GM23248 (cell line): Measurements from ENCODE around the gene GOPC.

Source experiments
- EZH2 ChIP-seq: fragments of 200-600 bp; sonication (generic); IDR thresholded peaks from 2 replicates; pipeline ENCODE4 v1.6.1; 2018; ENCODE audit warnings: antibody characterized with exemption, mild to moderate bottlenecking; ENCODE audit not compliant: insufficient read depth, poor library complexity, severe bottlenecking
- EZH2phosphoT487 ChIP-seq: fragments of 200-600 bp; sonication (generic); IDR thresholded peaks from 2 replicates; pipeline ENCODE4 v1.6.1; 2018; ENCODE audit warnings: antibody characterized with exemption, moderate library complexity, mild to moderate bottlenecking, low read depth; ENCODE audit not compliant: insufficient read depth

DNA sequence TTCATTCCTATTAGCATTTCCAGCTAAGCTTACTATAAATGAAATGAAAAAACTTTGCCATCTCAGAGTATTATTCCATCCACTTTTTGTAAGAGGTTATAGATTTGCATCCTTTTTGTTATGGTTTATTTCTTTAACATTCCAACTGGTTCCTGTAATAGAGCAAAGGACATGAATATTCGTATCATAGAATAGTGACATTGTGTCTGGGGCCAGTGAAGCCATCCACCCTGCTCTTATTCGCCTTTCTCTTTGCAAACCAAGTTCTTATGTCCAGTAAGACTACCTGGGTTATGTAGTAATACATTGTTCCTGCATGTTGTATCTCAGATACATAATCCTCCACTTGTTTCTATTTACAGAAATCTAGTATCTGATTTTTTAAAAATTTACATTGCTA, 76.7 kb downstream of the GOPC start:
- TF ChIP-seq EZH2 (no peak), EZH2phosphoT487 (no peak)
